Peyer's patch (tissue), 4 donors: Measurements from ENCODE around the gene PSTPIP2.

ENCODE experiments used
- POLR2A ChIP-seq, 2 donors: fragments of 450-650 bp; IDR thresholded peaks; one replicate each; pipeline ENCODE4 v1.5.1; 2017; ENCODE audit warnings: antibody characterized with exemption in 2 of 2, mild to moderate bottlenecking in 2 of 2, moderate library complexity in 2 of 2
- TF ChIP-seq, protein P1 (sequence below), 6 experiments: fragments of 450-650 bp in 4 of 6; fragments of 200-600 bp in 2 of 6; sonication (generic) in 1 of 6; IDR thresholded peaks; one replicate each; pipeline ENCODE4 v1.5.1; 2017 to 2019; ENCODE audit warnings: antibody characterized with exemption in 6 of 6, mild to moderate bottlenecking in 3 of 6, moderate library complexity in 1 of 6

DNA sequence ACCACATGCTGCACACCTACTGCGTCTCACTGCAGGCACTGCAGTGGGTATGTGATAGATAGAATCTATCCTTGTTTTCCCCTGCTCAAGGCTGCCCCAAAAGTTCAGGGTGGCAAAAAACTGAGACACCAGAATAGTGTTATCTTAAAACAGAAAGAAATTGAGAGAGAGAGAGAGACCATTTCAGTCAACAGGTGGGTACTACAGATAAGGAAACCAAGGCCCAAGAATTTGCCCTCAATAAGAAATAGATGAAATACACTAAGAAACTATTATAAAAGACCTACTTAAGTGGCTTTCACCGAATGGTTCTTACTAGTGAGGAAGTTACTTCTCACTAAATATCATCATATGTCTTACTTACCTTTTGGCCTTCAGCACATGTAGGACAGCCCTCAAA is 132.8 kb downstream of the PSTPIP2 start:
- TF ChIP-seq, protein P1, sequence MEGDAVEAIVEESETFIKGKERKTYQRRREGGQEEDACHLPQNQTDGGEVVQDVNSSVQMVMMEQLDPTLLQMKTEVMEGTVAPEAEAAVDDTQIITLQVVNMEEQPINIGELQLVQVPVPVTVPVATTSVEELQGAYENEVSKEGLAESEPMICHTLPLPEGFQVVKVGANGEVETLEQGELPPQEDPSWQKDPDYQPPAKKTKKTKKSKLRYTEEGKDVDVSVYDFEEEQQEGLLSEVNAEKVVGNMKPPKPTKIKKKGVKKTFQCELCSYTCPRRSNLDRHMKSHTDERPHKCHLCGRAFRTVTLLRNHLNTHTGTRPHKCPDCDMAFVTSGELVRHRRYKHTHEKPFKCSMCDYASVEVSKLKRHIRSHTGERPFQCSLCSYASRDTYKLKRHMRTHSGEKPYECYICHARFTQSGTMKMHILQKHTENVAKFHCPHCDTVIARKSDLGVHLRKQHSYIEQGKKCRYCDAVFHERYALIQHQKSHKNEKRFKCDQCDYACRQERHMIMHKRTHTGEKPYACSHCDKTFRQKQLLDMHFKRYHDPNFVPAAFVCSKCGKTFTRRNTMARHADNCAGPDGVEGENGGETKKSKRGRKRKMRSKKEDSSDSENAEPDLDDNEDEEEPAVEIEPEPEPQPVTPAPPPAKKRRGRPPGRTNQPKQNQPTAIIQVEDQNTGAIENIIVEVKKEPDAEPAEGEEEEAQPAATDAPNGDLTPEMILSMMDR (IDR thresholded peaks at IDR 0.05) = no peak
- TF ChIP-seq POLR2A (IDR thresholded peaks at IDR 0.05) = no peak
